Measurements from ENCODE around the gene INMT.

GRCh38 chr7:30710669-30711068, 41.3 kb upstream of the INMT start:
- no peak for TF ChIP-seq CTCF (IDR thresholded peaks at IDR 0.05)
- no peak for TF ChIP-seq POLR2A (IDR thresholded peaks at IDR 0.05)
- no peak for TF ChIP-seq POLR2AphosphoS5 (IDR thresholded peaks at IDR 0.05; ENCODE audit: insufficient read depth in 1 of 2, low read depth in 1 of 2)
